HG03432 (cell line): ENCODE results near the gene PAPPA.

Experiments used
- ATAC-seq: cut with Tn5 transposase; IDR thresholded peaks from one replicate; pipeline ENCODE4 v1.9.1; 2021; ENCODE audit warnings: mild to moderate bottlenecking, moderate library complexity; ENCODE audit not compliant: unreplicated experiment

PAPPA gene

DNA sequence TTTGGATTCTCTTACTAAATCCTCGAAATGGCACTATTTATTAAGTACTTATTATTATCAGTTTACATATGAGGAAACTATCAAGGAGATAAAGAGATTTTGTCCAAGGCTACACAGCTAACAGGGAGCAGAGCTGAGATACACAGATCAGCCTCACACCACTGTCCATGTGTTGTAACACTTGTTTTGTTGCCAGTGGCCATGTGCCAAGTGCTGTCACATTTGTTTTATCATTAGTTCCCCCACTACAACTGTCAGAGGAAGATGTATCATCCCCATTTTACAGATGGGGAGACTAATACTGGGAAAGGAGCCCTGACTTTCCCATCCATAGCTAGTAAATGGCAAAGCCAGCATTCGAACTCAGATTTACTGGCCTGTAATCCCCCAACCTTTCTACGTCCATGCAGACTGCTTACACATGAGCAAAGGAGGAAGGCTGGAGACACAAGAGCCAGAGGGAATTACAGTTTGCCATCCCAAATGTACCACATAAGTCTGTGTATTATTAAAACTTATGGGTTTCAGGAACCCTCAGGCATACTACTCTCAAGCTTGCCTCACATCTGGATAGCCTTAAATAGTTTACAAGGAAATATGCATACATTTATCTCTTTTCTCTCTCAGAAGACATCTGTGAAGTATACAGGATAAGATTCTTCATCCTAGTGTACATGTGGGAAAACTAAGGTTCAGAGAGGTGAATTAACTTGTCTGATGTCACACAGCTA is 25.1 kb downstream of the PAPPA start:
- ATAC-seq: no peak

DNA sequence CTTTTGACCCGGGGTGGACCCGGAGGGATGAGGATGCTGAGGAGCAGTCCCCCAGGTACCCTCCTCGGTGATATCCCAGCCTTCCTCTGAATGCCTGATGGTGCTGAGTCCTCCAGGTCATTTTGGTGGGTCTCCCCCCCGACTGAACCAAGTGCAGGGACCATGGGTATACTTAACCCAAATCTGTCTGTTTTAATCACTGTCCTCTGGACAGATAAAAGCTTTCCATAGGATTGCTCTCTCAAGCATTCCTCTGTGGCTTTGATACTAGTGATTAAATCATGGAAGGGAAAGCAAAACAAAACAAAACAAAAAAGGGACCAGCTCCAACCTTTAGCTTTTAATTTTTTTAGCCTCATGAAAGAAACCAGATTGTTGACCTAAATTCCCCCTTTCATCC is 26.0 kb downstream of the PAPPA start:
- ATAC-seq: no peak

DNA sequence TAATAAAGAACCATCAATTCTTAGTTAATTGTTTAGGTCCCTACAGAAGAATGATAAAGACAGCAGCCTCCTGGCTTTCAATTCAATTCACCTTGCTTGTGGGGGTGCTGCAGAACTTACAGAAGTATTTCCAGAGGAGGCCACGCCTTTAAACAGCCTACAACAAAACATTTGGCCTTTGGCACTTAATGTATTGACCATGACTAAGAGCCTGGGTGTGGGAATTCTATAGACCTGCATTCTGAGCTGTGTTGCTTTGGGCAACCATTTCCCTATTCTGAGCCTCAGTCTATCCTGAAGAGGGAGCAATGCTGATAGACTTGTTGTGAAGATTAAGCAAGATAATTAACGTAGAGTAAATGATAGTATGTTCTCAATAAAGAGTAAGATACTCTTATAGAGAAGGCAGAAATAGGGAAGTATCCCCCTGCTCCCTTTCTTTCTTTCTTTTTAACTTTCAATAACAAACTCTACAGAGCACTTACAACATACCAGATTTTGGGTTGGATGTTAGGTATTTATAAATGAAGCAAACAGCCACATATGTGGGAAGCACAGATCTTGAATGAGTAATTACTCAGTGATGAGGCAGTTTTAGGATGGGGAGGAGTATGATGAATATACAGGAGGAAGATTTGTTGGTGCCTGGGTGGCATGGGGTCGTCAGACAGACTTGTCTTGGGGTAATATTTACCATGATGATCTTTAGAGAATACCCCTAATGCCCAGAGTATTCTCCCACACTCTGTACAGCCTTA is 28.4 kb downstream of the PAPPA start:
- no peak for ATAC-seq

DNA sequence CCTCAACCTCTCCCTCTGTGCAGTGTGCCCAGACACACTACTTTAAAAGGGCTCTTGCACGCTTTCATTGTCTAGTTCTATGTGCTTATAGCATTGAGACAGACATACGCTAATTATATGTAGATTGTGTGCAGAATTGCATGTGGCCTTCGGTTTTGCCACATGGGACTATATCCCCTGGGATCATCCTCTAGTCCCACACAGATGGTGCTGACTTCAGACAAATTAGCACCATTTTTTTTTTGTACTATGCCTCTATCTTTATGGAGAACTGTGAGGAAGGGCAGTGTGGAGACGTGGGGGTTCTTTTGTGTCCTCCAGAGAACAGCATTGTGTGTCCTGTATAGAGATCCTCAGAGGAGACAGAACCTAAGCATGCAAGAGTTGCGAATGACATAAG is 29.3 kb downstream of the PAPPA start:
- ATAC-seq: no peak

DNA sequence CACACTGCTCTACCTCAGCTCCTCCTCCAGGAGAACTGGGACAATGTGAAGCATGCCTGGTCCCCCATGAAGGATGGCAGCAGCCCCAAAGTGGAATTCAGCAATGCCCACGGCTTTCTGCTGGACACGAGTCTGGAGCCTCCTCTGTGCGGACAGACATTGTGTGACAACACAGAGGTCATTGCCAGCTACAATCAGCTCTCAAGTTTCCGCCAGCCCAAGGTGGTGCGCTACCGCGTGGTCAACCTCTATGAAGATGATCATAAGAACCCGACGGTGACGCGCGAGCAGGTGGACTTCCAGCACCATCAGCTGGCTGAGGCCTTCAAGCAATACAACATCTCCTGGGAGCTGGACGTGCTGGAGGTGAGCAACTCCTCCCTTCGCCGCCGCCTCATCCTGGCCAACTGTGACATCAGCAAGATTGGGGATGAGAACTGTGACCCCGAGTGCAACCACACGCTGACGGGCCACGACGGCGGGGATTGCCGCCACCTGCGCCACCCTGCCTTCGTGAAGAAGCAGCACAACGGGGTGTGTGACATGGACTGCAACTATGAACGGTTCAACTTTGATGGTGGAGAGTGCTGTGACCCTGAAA is 34.1 kb downstream of the PAPPA start:
- no peak for ATAC-seq

DNA sequence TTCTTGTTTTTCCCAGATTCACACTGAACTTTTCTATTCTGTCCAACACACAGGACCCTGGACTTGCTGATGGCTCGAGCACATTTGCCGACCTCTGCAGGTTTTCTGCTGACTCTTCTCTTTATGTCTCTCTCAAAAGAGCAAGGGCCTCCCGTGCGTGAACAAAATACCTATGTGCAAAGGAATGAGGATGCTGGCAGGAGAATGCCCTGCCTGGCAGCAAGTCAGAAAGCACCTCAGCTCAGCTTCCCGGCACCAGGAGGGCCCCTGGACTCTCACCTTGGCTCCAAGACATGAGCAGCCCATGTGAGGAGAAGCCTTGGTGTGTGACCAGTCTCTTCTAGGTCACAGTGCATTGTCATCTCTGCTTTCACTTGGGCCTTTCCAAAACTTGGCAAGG is 36.1 kb downstream of the PAPPA start:
- no peak for ATAC-seq

DNA sequence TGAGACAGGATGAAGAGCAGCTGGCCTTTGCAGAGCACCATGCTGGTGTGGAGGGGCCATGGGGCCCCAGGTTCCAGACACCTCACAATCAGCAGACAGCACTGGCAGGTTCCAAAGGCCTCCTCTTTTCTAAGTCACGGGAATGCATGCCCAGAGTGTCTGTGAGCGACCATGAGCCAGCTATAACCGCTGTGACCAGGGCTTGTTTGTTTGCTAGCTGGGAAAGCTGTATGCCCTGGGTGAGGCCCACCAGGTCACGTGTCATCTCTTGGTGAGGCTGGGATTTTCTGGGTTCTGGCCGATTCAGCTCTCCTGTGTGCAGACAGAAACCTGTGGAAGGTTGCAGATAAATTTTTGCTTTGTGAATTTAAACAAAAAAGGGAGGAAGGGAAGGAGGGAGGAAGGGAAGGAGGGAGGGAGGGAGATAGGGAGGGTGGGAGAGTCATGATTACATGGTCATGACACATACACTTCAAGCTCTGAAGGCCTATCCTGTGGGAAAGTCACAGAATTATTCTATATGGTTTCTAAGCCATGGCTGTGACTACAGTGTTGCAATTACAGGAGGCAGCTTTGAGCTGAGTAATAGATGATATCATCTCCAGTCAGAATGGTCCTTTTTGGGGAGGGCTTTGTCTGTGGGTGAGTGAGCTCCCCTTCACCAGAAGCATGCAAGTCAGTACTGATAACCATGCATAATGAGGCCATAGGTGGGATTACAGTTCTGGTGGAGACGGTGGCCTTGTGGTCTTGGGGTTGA is 37.2 kb downstream of the PAPPA start:
- no peak for ATAC-seq

DNA sequence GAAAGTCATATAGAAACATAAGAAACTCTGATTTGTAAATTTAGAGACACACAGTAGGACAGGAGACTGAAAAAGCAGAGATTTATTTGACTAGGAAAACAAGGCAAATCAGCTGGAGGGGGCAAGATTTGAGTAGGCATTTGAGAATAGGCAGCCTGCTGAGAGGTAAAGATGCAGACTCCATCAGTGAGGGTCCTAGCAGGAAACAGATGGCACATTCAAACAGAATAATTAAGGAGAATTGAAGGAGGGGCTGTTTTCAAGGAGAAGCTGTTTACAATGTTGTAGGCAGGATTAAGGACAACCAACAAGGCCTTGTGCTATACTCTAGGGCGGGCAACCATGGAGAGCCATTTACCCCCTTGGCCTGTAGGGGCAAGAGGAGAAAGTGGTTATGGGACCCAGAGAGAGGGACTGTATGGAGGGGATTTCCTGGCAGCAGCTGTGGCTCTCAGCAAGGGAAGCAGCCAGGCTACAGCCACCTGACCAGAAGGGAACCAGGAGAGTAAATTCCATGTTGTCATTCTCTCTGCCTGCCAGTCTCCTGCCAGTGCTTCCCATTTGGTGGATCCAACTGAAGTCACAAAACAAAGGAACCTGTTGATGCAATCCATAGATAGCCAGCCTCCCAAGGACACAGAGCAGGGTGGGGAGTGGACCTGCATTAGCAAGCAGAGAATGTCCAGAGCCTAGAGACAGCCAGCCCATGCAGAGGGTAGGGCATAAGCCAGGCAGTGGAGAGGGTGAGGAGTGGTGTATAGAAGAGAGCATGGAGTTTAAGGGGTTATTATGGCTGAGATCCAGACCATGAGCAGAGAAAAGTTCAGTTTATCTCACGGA is 38.2 kb downstream of the PAPPA start:
- no peak for ATAC-seq

DNA sequence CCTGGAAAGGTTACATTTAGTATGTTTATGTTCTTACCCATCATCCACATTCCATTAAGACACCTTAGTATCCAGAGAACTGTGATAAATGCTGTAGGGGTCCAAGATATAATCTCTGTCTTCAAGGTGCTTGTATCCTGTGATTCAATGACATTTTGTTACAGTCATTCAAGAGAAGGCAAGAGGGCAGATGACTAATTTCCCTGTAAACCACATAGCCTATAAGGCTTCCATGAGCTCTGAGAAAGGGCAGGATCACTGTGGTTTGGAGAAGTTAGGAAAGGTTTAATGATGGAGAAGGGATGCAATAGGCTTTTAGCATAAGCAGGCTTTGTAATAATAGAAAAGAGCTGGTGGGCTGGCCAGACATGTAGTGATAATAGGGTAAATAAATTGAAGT is 40.0 kb downstream of the PAPPA start:
- ATAC-seq: no peak

DNA sequence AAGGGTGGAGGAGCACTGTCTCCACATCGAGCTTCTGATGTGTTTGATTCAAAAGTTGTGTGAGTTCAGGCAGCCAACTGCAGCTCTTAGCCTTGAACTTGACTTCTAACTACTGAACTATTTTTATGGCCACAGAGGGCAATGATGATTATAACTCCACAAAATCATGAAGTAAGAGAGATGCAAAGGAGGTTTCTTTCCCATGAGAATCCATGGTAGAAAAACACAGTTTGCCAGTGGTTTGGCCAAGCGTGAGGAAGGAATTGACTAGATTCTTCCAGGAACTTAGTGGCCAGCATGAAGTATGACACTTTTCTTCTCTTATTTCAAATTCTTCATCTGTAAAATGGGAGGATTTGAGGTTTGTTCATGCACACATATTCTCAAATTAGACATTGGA is 43.2 kb downstream of the PAPPA start:
- no peak for ATAC-seq

DNA sequence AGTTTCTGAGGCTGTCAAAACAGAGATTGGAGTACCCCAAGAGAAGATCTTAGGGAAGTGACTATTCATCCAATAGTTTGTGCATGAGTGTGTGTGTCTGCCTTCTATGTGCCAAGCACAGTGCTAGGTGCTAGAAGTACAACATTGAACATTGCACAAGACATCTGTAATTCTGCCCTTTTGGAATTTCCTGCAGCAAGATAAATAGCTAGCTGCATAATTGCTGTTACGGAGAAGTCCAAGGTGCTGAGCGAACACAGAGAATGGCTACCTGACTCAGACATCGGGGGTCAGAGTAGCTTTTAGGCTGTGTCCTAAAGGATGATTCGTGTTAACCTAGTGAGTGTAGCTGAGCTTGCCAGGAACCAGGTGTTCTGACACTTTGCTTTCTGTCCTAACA is 44.8 kb downstream of the PAPPA start:
- ATAC-seq: no peak

DNA sequence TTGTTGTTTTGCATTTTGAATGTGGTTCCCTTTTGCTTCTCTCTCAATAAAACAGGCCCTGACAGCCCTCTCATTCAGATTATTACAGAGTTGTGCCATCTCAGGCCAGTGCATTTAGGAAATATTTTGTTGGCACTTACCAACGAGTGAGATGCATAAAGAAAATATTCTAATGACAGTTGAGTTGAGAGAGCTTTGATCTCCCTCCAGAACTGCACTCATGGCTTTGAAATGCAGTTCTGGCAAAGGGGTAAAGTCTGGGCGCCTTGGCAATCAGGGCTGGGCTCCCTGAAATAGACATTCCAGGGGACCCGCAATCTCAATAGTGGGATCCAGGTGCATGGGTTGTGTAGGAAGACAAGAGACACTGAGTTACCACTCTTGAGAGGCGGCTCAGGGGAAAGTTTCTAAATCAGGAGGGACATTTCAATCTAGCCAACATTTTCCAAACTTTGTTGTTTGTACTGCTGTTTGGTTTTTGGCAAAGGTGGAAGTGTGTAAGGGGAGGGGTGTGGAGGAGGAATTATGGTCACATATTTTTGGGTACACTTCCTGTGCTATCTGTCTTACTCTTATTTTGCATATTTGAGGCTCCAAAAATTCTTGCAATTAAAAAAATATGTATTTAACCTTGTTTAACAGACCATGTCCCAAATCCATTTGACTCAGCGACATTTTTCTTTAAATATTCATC is 48.8 kb downstream of the PAPPA start:
- no peak for ATAC-seq

DNA sequence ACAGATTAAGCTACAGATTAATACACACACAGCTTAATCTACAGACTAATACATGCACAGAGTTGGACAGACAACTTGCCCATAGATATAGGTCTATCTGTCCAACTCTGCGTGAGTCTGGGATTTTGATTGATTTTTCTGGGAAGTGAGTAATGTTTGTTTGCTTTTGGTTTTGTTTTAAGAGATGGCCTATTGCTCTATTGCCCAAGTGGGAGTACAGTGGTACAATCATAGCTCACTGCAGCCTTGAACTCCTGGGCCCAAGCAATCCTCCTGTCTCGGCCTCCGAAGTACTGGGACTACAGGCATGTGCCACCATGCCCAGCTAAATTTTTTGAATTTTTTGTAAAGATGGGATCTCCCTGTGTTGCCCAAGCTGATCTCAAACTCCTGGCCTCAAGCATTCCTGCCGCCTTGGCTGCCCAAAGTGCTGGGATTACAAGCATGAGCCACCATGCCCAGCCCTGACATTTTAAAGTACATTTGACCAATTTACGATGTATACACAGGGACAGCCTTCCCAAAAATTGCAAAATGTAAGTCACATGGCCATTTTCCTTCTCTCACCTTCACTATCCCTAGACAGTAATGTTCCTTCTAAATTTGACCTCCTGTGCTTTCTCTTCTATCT is 50.8 kb downstream of the PAPPA start:
- ATAC-seq: no peak

DNA sequence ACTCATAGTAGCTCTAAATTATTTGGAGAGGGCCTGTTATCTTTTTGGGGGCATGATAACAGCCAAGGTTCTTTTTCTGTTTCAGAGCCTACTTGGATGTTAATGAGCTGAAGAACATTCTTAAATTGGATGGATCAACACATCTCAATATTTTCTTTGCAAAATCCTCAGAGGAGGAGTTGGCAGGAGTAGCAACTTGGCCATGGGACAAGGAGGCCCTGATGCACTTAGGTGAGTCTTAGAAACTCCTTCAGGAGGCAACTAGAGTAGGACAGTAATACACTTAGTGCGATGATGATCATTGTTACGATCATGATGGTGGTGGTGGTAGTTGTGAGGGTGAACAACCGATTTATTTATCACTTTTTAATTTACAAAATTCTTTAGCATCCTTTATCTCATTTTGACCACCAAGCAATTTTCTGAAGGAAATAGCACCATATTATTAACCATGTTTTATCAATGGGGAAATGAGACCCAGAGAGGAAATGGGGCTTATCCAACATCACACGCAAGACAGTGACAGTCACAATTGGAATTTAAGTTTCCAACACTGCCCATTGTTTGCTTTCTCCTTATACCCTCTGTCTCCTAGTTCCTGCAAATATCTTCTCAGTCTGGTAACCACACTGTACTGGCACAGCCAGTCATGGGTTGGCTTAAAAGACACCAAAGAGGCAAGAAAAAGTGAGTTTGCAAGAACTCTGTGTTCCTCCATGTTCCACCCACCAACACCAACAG is 54.0 kb downstream of the PAPPA start:
- ATAC-seq: no peak

DNA sequence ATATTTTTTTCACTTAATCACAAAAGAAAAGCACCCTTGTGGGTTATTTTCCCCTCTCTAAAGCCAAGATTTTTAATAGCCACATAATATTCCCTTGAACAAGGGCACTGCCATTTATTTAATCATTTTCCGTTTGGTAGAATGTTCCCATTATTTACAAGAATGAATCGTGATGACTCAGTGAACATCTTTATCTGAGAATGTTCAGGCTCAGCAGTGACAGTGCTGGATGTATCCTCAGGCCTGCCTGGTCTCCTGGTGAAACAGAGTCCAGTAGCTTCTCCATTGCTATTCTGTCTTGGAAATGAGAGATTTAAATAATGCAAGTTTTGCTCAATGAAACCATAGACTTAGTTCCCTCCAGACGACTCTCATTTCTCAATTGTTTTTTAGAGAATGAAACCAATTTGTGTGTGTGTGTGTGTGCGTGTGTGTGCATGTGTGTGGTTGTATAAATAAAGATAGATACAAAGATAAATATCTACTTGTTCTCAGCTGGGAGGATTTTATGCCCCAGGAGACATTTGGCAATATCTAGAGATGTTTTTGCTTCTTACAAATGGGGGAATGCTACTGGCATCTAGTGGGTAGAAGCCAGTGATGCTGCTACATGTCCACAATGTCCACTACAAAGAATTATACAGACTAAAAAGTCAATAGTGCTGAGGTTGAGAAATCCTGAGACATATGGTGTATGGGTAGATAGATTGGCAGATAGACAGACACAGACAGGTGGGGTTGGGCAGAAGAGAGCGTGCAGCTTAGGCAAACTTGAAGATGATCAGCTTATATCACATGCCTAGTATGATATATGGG is 55.0 kb downstream of the PAPPA start:
- no peak for ATAC-seq

DNA sequence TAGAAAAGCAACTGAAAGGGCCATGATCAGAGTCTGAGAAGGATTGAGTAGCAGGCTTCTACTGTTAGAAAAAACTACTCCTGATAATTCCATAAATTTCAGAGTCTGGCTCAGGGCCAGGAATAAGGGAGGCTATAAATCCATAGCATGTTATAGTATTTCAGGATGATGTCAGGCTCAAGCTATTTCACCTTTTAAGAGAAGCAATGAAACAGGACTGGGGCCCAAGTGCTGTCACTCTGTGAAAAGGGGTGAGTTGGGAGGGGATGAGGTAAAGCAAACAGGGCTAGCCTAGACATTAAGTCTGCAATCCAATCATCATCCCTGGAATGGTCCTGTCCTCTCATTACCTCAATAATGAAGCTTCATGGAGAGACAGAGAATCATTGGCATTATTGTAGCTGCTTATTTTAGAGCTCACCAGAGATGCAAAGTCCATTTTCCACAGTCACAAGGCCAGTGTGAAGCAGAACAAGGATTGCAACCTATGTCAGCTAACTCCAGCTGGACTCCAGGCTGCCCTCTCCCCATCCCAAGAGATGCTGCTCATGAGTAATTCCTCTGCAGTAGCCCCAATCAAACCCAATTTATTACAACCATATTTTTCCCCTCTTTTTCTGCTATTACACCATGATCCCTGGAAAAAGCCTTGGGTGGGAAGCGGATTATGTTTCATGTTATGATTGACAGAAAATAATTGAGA is 56.0 kb downstream of the PAPPA start:
- ATAC-seq: no peak

DNA sequence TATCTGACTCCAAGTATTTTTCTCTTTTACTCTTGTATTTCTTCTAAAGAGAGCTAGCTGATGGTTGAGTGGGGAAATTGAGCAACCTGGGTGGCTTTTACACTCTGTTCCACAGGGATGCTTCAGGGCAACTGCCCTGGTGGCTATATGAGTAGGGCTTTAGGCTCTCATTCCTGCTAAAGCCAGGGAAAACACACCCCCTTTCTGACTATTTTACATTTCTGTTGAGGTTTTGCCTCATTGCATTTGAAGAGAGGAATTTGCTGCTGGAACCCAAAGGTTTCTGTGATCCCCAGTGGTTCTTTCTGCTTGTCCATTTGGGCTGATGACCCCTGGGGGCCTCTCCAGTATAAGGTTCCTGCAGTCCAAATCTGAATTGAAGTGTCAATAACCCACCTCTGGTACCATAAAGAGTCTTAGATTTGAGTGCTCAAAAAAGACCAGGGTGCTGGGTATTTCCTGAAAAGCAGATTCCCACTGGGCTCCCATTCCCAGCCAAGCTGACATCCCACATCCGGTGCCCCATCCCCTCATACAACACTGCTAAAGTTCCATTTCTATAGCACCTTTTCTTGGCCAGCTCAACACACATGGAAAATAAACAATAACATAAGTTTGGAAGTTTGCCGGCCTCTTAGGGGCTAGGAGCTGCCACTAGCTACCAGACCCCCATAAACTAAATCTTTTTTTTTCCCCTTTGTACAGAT is 59.5 kb downstream of the PAPPA start:
- ATAC-seq: no peak
